ENCODE results near the gene B3GALT6. TPM values are rescaled to one million over a fixed set of nuclear protein-coding genes. Genes with fewer than 3 reads are reported as not detected.

Gene B3GALT6
- total RNA-seq, 2 donors from 2014 or later = 9.0 to 12.5 TPM

GRCh38 chr1:1222575-1223225 is 9.3 kb upstream of the B3GALT6 start:
- H3K27ac Mint-ChIP-seq = peak overlapping the region in 1 of 2 donors; percentile 71
- DNase-seq (ENCODE audit: low spot score in 2 of 2) = no peak
- peaks cover 10 to 17% of the 10 kb centered on the region in 2 donors for H3K36me3 Mint-ChIP-seq
- no peak for ATAC-seq
- H3K9me3 Mint-ChIP-seq = no peaks in the 10 kb centered on the region

GRCh38 chr1:1223321-1223720 is 8.7 kb upstream of the B3GALT6 start:
- peak overlapping the region in 1 of 2 donors; percentile 71 for H3K27ac Mint-ChIP-seq

GRCh38 chr1:1223891-1224290 is 8.1 kb upstream of the B3GALT6 start:
- Mint-ChIP-seq H3K9me3 (no peaks in the 10 kb centered on the region), H3K27ac (no peak overlapping the region), H3K36me3 (peaks cover 10 to 17% of the 10 kb centered on the region in 2 donors)
- no peak for ATAC-seq
- DNase-seq (ENCODE audit: low spot score in 2 of 2) = no peak

More at GRCh38 chr1:1223321-1223720, 8.7 kb upstream of the B3GALT6 start:
- DNase-seq (ENCODE audit: low spot score in 2 of 2) (no peak), ATAC-seq (no peak)
- peaks cover 10 to 17% of the 10 kb centered on the region in 2 donors for H3K36me3 Mint-ChIP-seq
- H3K9me3 Mint-ChIP-seq = no peaks in the 10 kb centered on the region

- ATAC-seq (no peak), DNase-seq (ENCODE audit: low spot score in 2 of 2) (no peak)
- Mint-ChIP-seq H3K9me3 (no peaks in the 10 kb centered on the region), H3K27ac (peak overlapping the region in 1 of 2 donors; percentile 44), H3K36me3 (peaks cover 20 to 28% of the 10 kb centered on the region in 2 donors)
Observed at GRCh38 chr1:1225238-1225845, 6.7 kb upstream of the B3GALT6 start.

- peak overlapping the region in 1 of 2 donors; percentile 44 for H3K27ac Mint-ChIP-seq
- ATAC-seq = no peak
- no peaks in the 10 kb centered on the region for H3K9me3 Mint-ChIP-seq
- no peak for DNase-seq (ENCODE audit: low spot score in 2 of 2)
- peaks cover 26 to 33% of the 10 kb centered on the region in 2 donors for H3K36me3 Mint-ChIP-seq
Observed at GRCh38 chr1:1225913-1226312, 6.1 kb upstream of the B3GALT6 start.

GRCh38 chr1:1226566-1227362 is 5.3 kb upstream of the B3GALT6 start:
- H3K36me3 Mint-ChIP-seq = peaks cover 30 to 37% of the 10 kb centered on the region in 2 donors
- no peaks in the 10 kb centered on the region for H3K9me3 Mint-ChIP-seq
- no peak overlapping the region for H3K27ac Mint-ChIP-seq

GRCh38 chr1:1227386-1227785 is 4.7 kb upstream of the B3GALT6 start:
- no peak overlapping the region for H3K27ac Mint-ChIP-seq
- H3K36me3 Mint-ChIP-seq = peaks cover 30 to 37% of the 10 kb centered on the region in 2 donors
- H3K9me3 Mint-ChIP-seq = no peaks in the 10 kb centered on the region
- DNase-seq (ENCODE audit: low spot score in 2 of 2) (no peak), ATAC-seq (no peak)

More at GRCh38 chr1:1226566-1227362, 5.3 kb upstream of the B3GALT6 start:
- no peak for DNase-seq (ENCODE audit: low spot score in 2 of 2)
- no peak for ATAC-seq

- DNase-seq (ENCODE audit: low spot score in 2 of 2) (no peak), ATAC-seq (no peak)
- Mint-ChIP-seq H3K9me3 (no peaks in the 10 kb centered on the region), H3K36me3 (peaks cover 24 to 30% of the 10 kb centered on the region in 2 donors), H3K27ac (no peak overlapping the region)
Observed at GRCh38 chr1:1228187-1228586, 3.9 kb upstream of the B3GALT6 start.

- DNase-seq (ENCODE audit: low spot score in 2 of 2) (no peak), ATAC-seq (no peak)
- H3K36me3 Mint-ChIP-seq = peaks cover 27 to 34% of the 10 kb centered on the region in 2 donors
- H3K9me3 Mint-ChIP-seq = peaks cover 0 to 4% of the 10 kb centered on the region in 2 donors
- peak overlapping the region in 1 of 2 donors; percentile 60 for H3K27ac Mint-ChIP-seq
Observed at GRCh38 chr1:1228596-1229321, 3.3 kb upstream of the B3GALT6 start.

- no peak for DNase-seq (ENCODE audit: low spot score in 2 of 2)
- ATAC-seq = no peak
- Mint-ChIP-seq H3K9me3 (peaks cover 0 to 4% of the 10 kb centered on the region in 2 donors), H3K36me3 (peaks cover 29 to 41% of the 10 kb centered on the region in 2 donors), H3K27ac (peak overlapping the region; percentile 32 to 93)
Observed at GRCh38 chr1:1229770-1230169, 2.3 kb upstream of the B3GALT6 start.

GRCh38 chr1:1230656-1231399 is 1.2 kb upstream of the B3GALT6 start:
- ATAC-seq (no peak), DNase-seq (ENCODE audit: low spot score in 2 of 2) (no peak)
- H3K36me3 Mint-ChIP-seq = peaks cover 29 to 37% of the 10 kb centered on the region in 2 donors
- peak overlapping the region; percentile 93 to 98 for H3K27ac Mint-ChIP-seq
- H3K9me3 Mint-ChIP-seq = peaks cover 0 to 4% of the 10 kb centered on the region in 2 donors

- peaks cover 29 to 33% of the 10 kb centered on the region in 2 donors for H3K36me3 Mint-ChIP-seq
Observed at GRCh38 chr1:1231400-1232207, 433 bp upstream of the B3GALT6 start, which contains the start of gene SDF4. TSS of gene SDF4 (minus strand) at chr1:1232001. CDS start at chr1:1228772, 3,229 bp downstream.

GRCh38 chr1:1232796-1233566 is 944 bp downstream of the B3GALT6 start:
- Mint-ChIP-seq H3K9me3 (peaks cover 0 to 4% of the 10 kb centered on the region in 2 donors), H3K36me3 (peaks cover 29 to 33% of the 10 kb centered on the region in 2 donors), H3K27ac (peak overlapping the region; percentile 56 to 80)
- DNase-seq (ENCODE audit: low spot score in 2 of 2) (no peak), ATAC-seq (no peak)

More at GRCh38 chr1:1231400-1232207, 433 bp upstream of the B3GALT6 start, which contains the start of gene SDF4:
- DNase-seq (ENCODE audit: low spot score in 2 of 2) (peak; percentile 97 to 98), ATAC-seq (peak; percentile 97 to 98)
- Mint-ChIP-seq H3K27ac (peak within 1 kb of the TSS; percentile 93 to 98), H3K9me3 (peaks cover 0 to 4% of the 10 kb centered on the region in 2 donors)

GRCh38 chr1:1233567-1233892 is 1.5 kb downstream of the B3GALT6 start:
- peaks cover 29 to 33% of the 10 kb centered on the region in 2 donors for H3K36me3 Mint-ChIP-seq
- no peak for ATAC-seq
- DNase-seq (ENCODE audit: low spot score in 2 of 2) = no peak
- peaks cover 0 to 4% of the 10 kb centered on the region in 2 donors for H3K9me3 Mint-ChIP-seq
- H3K27ac Mint-ChIP-seq = peak overlapping the region; percentile 56 to 80
